ENCODE data around the gene BDH1.

The BDH1 gene

DNA sequence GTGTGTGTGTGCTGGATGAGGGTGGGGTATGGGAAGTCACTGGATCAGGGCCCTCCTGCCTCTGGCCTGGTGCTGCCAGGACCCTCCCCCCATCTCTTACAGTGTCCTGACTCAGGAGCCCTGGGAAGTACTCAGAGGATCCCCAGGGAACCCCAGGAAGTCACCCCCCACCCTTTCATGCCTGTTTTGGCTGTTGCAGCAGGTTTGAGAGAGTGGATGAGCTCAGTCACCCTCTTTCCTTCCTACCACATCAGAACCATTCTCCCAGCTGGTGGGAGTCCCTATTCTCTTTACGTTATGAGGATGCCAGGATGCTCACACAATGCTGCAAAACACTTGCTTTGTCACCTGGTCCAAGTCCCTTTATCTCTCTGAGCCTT lies 59.0 kb downstream of the BDH1 start:
- Mint-ChIP-seq H3K27me3 (no peaks in the 10 kb centered on the region), H3K27ac (no peak overlapping the region), H3K9me3 (no peaks in the 10 kb centered on the region), H3K4me3 (no peak overlapping the region), H3K4me1 (no peaks in the 10 kb centered on the region), H3K36me3 (no peaks in the 10 kb centered on the region)

- Mint-ChIP-seq H3K4me3 (no peak overlapping the region), H3K36me3 (no peaks in the 10 kb centered on the region), H3K27me3 (no peaks in the 10 kb centered on the region), H3K9me3 (no peaks in the 10 kb centered on the region), H3K4me1 (no peaks in the 10 kb centered on the region), H3K27ac (no peak overlapping the region)
Observed at GRCh38 chr3:197495999-197496745, 59.6 kb downstream of the BDH1 start.

- Mint-ChIP-seq H3K4me1 (no peaks in the 10 kb centered on the region), H3K27me3 (no peaks in the 10 kb centered on the region), H3K9me3 (no peaks in the 10 kb centered on the region), H3K36me3 (no peaks in the 10 kb centered on the region), H3K4me3 (no peak overlapping the region), H3K27ac (no peak overlapping the region)
Observed at GRCh38 chr3:197495499-197495898, 60.3 kb downstream of the BDH1 start.

GRCh38 chr3:197495059-197495455 lies 60.7 kb downstream of the BDH1 start:
- H3K4me3 Mint-ChIP-seq: no peak overlapping the region
- no peaks in the 10 kb centered on the region for H3K4me1 Mint-ChIP-seq
- no peak overlapping the region for H3K27ac Mint-ChIP-seq
- no peaks in the 10 kb centered on the region for H3K36me3 Mint-ChIP-seq
- H3K27me3 Mint-ChIP-seq: no peaks in the 10 kb centered on the region
- H3K9me3 Mint-ChIP-seq: no peaks in the 10 kb centered on the region

GRCh38 chr3:197494366-197495058 lies 61.3 kb downstream of the BDH1 start:
- no peaks in the 10 kb centered on the region for H3K27me3 Mint-ChIP-seq
- H3K9me3 Mint-ChIP-seq: no peaks in the 10 kb centered on the region
- no peak overlapping the region for H3K27ac Mint-ChIP-seq
- H3K4me3 Mint-ChIP-seq: no peak overlapping the region
- no peaks in the 10 kb centered on the region for H3K4me1 Mint-ChIP-seq
- no peaks in the 10 kb centered on the region for H3K36me3 Mint-ChIP-seq

DNA sequence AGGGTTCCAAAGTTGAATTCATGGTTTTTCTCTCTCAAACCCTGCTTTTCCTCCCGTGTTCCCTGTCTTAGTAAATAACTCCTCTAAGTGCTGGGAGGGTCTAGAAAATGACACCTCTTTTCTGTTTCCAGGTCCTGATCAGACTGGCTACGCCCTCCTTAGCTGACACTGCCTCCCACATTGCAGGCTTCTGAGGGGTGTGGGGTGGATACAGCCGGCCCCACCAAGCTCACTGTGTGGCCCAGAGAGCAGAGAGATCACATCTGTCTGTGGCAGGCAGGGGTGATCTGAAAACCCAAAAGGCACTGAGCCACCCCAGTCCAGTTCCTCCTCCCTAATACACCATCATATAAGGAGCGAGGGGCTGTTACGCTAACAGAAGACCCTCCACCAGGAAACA lies 62.7 kb downstream of the BDH1 start:
- no peak overlapping the region for H3K27ac Mint-ChIP-seq

GRCh38 chr3:197491923-197492664 lies 63.7 kb downstream of the BDH1 start:
- Mint-ChIP-seq H3K9me3 (no peaks in the 10 kb centered on the region), H3K27ac (no peak overlapping the region), H3K4me3 (no peak overlapping the region), H3K27me3 (no peaks in the 10 kb centered on the region), H3K36me3 (no peaks in the 10 kb centered on the region), H3K4me1 (no peaks in the 10 kb centered on the region)

More for the DNA sequence above, 62.7 kb downstream of the BDH1 start:
- Mint-ChIP-seq H3K4me3 (no peak overlapping the region), H3K9me3 (no peaks in the 10 kb centered on the region), H3K27me3 (no peaks in the 10 kb centered on the region), H3K4me1 (no peaks in the 10 kb centered on the region), H3K36me3 (no peaks in the 10 kb centered on the region)

GRCh38 chr3:197491478-197491877 lies 64.3 kb downstream of the BDH1 start:
- Mint-ChIP-seq H3K27ac (no peak overlapping the region), H3K27me3 (no peaks in the 10 kb centered on the region), H3K9me3 (no peaks in the 10 kb centered on the region), H3K4me3 (no peak overlapping the region), H3K4me1 (no peaks in the 10 kb centered on the region), H3K36me3 (no peaks in the 10 kb centered on the region)

GRCh38 chr3:197490098-197491058 lies 65.4 kb downstream of the BDH1 start:
- H3K36me3 Mint-ChIP-seq: no peaks in the 10 kb centered on the region
- H3K4me1 Mint-ChIP-seq: no peaks in the 10 kb centered on the region
- H3K4me3 Mint-ChIP-seq: no peak overlapping the region
- H3K27me3 Mint-ChIP-seq: no peaks in the 10 kb centered on the region
- no peaks in the 10 kb centered on the region for H3K9me3 Mint-ChIP-seq
- no peak overlapping the region for H3K27ac Mint-ChIP-seq

DNA sequence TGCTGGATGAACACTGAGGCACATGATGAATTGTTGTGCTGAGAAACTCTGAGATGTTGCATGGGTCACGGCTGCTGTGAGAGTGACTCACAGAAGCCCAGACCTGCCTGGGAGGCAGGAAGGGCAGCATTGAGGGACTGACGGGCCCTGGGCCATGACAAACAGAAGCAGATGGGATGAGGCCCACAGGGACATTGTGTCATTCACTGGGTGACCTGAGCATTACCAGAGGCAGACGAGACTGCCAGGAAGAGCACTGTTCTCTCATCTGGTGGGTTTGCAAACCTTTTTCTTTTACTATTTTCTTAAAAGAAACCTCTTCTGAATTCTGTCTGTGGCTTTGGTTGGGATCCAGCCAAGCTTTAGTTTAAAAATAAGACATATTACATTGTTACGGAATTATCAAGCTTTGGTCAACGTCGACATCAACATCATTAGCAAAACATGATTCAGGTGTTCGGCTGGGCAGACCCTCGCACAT lies 67.8 kb downstream of the BDH1 start:
- H3K9me3 Mint-ChIP-seq: no peaks in the 10 kb centered on the region
- no peaks in the 10 kb centered on the region for H3K4me1 Mint-ChIP-seq
- H3K36me3 Mint-ChIP-seq: no peaks in the 10 kb centered on the region
- no peak overlapping the region for H3K27ac Mint-ChIP-seq
- H3K27me3 Mint-ChIP-seq: no peaks in the 10 kb centered on the region
- H3K4me3 Mint-ChIP-seq: no peak overlapping the region

- no peaks in the 10 kb centered on the region for H3K36me3 Mint-ChIP-seq
- H3K27ac Mint-ChIP-seq: no peak overlapping the region
- H3K9me3 Mint-ChIP-seq: no peaks in the 10 kb centered on the region
- H3K27me3 Mint-ChIP-seq: no peaks in the 10 kb centered on the region
- H3K4me3 Mint-ChIP-seq: no peak overlapping the region
- no peaks in the 10 kb centered on the region for H3K4me1 Mint-ChIP-seq
Observed at GRCh38 chr3:197486861-197487260, 68.9 kb downstream of the BDH1 start.

DNA sequence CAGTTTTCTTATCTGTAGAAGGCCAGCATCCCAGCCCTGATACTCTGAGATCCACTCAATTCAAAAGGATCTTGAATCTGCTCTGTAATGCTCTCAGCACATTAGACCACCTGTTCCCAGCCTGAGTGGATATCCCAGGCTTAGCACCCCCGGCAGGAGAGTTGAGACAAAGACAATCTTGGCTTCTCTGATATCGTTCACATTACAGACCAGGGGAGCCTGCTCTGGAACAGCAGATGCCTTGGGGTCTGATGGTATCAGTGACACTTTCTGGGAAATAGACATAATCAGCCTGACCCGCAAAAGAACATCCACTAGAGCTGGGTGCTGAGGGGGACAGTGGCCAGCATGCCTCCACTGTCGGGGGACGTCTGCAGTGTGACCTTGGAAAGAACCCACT lies 70.6 kb downstream of the BDH1 start:
- H3K27me3 Mint-ChIP-seq: no peaks in the 10 kb centered on the region
- no peaks in the 10 kb centered on the region for H3K36me3 Mint-ChIP-seq
- H3K4me1 Mint-ChIP-seq: no peaks in the 10 kb centered on the region
- H3K4me3 Mint-ChIP-seq: no peak overlapping the region
- no peaks in the 10 kb centered on the region for H3K9me3 Mint-ChIP-seq
- no peak overlapping the region for H3K27ac Mint-ChIP-seq

GRCh38 chr3:197484204-197484901 lies 71.4 kb downstream of the BDH1 start:
- H3K4me1 Mint-ChIP-seq: no peaks in the 10 kb centered on the region
- no peaks in the 10 kb centered on the region for H3K9me3 Mint-ChIP-seq
- H3K27me3 Mint-ChIP-seq: no peaks in the 10 kb centered on the region
- H3K27ac Mint-ChIP-seq: no peak overlapping the region
- no peak overlapping the region for H3K4me3 Mint-ChIP-seq
- H3K36me3 Mint-ChIP-seq: no peaks in the 10 kb centered on the region

- Mint-ChIP-seq H3K9me3 (no peaks in the 10 kb centered on the region), H3K4me3 (no peak overlapping the region), H3K27ac (no peak overlapping the region), H3K36me3 (no peaks in the 10 kb centered on the region), H3K27me3 (peaks cover 1% of the 10 kb centered on the region), H3K4me1 (no peaks in the 10 kb centered on the region)
Observed at GRCh38 chr3:197482001-197482400, 73.8 kb downstream of the BDH1 start.

GRCh38 chr3:197480320-197480719 lies 75.4 kb downstream of the BDH1 start:
- no peaks in the 10 kb centered on the region for H3K36me3 Mint-ChIP-seq
- H3K27ac Mint-ChIP-seq: no peak overlapping the region
- no peaks in the 10 kb centered on the region for H3K4me1 Mint-ChIP-seq
- peaks cover 1% of the 10 kb centered on the region for H3K27me3 Mint-ChIP-seq
- H3K9me3 Mint-ChIP-seq: no peaks in the 10 kb centered on the region
- no peak overlapping the region for H3K4me3 Mint-ChIP-seq

Measured in activated naive CD4-positive, alpha-beta T cell treated with anti-CD3 and anti-CD28 coated beads, Interleukin-2, amount 50 U/mL, for 24 hours (primary cell).